ENCODE measurements around the gene BMP8B. TPM values are rescaled to one million over a fixed set of nuclear protein-coding genes. Genes with fewer than 3 reads are reported as not detected.
"Not testable (repeated sequence)": the region's sequence is repeated elsewhere in the genome, so short reads cannot be mapped to it uniquely, and the experiment has no call there.

Gene BMP8B
- total and polyA plus RNA-seq, 2 experiments from 2014 or later: 3.1 to 7.6 TPM

DNA sequence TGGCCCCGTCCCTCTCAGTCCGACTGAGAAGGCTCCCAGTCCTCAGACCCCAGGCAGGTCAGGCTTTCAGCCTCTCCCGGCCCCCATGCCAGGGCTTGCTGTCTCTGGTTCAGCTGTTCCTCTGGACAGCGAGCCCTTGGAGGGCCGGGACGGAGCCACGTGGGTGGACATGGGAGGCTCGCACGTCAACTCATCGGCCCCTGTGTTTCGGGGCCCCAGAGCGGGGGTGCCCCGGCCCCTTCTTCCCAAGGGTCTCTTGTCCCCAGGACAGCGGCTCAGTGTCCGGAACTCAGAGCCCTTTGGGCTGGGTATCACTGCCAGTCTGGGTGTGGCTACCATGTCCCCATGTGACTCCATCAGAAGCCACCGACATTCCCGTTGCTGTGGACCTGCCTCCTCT, 10.8 kb downstream of the BMP8B start:
- not testable (repeated sequence) for H3K4me3 ChIP-seq; H3K9me3 ChIP-seq (ENCODE audit: low read depth); H3K4me2 ChIP-seq; DNase-seq (ENCODE audit: low spot score); H3K79me2 ChIP-seq; H3K27ac ChIP-seq; H4K20me1 ChIP-seq (ENCODE audit: insufficient read depth, poor library complexity, severe bottlenecking); H2AFZ ChIP-seq; H3K9me2 ChIP-seq (replicated peaks; ENCODE audit: insufficient read depth); H3K4me1 ChIP-seq (ENCODE audit: insufficient read depth); H3K36me3 ChIP-seq (replicated peaks; ENCODE audit: insufficient read depth, low read depth); H3K27me3 ChIP-seq
- WGBS (ENCODE audit: low lambda C conversion rate, missing lambda C conversion rate): 96% methylated on average over 13 of the region's 17 CpGs

DNA sequence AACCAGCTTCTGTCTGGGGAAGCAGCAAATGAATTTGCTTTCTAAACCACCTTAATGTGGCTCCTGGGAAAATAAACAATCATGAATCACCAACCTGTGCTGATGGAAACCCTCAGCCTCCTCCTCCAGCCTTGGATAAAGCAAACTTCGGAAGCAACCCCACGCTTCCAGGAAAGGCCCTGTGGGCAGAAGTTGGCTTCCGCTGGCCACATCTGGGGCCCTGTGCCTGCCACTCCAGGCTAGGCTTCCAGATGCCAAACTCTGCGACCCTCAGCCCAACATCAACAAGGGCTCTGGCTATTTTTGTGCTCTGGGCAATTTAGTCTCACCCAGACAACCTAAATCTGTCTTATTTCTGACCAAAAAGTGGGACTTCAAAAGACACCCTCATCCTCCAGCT, 11.4 kb downstream of the BMP8B start:
- H3K27ac ChIP-seq: no peak overlapping the region
- H3K36me3 ChIP-seq (replicated peaks; ENCODE audit: insufficient read depth, low read depth): no peaks in the 10 kb centered on the region
- H3K4me3 ChIP-seq: no peak overlapping the region
- TF ChIP-seq, protein P1, sequence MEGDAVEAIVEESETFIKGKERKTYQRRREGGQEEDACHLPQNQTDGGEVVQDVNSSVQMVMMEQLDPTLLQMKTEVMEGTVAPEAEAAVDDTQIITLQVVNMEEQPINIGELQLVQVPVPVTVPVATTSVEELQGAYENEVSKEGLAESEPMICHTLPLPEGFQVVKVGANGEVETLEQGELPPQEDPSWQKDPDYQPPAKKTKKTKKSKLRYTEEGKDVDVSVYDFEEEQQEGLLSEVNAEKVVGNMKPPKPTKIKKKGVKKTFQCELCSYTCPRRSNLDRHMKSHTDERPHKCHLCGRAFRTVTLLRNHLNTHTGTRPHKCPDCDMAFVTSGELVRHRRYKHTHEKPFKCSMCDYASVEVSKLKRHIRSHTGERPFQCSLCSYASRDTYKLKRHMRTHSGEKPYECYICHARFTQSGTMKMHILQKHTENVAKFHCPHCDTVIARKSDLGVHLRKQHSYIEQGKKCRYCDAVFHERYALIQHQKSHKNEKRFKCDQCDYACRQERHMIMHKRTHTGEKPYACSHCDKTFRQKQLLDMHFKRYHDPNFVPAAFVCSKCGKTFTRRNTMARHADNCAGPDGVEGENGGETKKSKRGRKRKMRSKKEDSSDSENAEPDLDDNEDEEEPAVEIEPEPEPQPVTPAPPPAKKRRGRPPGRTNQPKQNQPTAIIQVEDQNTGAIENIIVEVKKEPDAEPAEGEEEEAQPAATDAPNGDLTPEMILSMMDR (IDR thresholded peaks at IDR 0.05; ENCODE audit: poor library complexity): no peak
- TF ChIP-seq EZH2 (IDR thresholded peaks at IDR 0.05; ENCODE audit: borderline replicate concordance): no peak
- TF ChIP-seq EZH2phosphoT487 (IDR thresholded peaks at IDR 0.05; ENCODE audit: low read depth, severe bottlenecking, unreplicated experiment): no peak
- DNase-seq (ENCODE audit: low spot score): no peak
- H3K9me2 ChIP-seq (replicated peaks; ENCODE audit: insufficient read depth): no peaks in the 10 kb centered on the region
- no peaks in the 10 kb centered on the region for H3K27me3 ChIP-seq
- H2AFZ ChIP-seq: no peak overlapping the region
- no peak overlapping the region for H3K4me2 ChIP-seq
- H3K9me3 ChIP-seq (ENCODE audit: low read depth): no peaks in the 10 kb centered on the region
- 72% methylated on average over 4 of the region's 4 CpGs for WGBS (ENCODE audit: low lambda C conversion rate, missing lambda C conversion rate)
- no peaks in the 10 kb centered on the region for H3K4me1 ChIP-seq (ENCODE audit: insufficient read depth)
- no peaks in the 10 kb centered on the region for H4K20me1 ChIP-seq (ENCODE audit: insufficient read depth, poor library complexity, severe bottlenecking)
- H3K79me2 ChIP-seq: no peaks in the 10 kb centered on the region

DNA sequence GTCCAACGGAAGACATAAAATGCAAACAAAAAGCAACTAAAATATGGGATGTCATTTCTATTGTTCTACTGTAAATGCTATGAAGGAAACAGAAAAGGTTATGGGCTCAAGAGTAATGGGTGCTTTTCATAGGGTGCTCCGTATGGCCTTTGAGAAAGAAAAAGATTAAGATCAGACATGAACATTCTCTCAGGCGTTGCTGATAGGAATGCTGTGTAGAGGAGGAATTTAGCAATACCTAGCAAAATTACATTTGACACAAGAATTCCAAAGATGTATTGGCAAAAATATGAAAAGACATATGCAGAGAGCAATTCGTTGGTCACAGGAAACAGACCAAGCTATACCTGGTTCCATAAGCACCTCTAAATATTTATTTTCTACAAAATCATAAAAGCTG, 11.8 kb downstream of the BMP8B start:
- Histone ChIP-seq H3K36me3 (replicated peaks; ENCODE audit: insufficient read depth, low read depth) (no peaks in the 10 kb centered on the region), H3K9me2 (replicated peaks; ENCODE audit: insufficient read depth) (no peaks in the 10 kb centered on the region)
- WGBS (ENCODE audit: low lambda C conversion rate, missing lambda C conversion rate): 79% methylated on average over 4 of the region's 4 CpGs

DNA sequence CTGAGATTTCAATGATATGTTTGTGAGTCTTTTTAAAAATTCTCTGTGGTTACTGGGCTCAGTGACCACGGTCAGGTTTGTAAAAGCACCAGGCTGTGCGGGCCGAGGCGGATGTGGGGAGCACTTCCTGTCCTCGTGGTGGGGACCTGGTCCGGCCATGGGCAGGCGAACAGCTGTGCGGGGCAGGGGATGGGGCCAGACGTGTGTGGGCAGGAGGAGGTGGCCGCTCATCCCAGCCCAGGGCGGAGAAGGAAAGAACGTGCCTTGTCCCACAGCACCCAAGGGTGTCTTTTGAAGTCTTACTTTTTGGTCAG, 12.3 kb downstream of the BMP8B start:
- no peaks in the 10 kb centered on the region for H3K27me3 ChIP-seq
- TF ChIP-seq, protein P1 (IDR thresholded peaks at IDR 0.05; ENCODE audit: poor library complexity): no peak
- TF ChIP-seq EZH2 (IDR thresholded peaks at IDR 0.05; ENCODE audit: borderline replicate concordance): no peak
- no peak for TF ChIP-seq EZH2phosphoT487 (IDR thresholded peaks at IDR 0.05; ENCODE audit: low read depth, severe bottlenecking, unreplicated experiment)
- H3K9me2 ChIP-seq (replicated peaks; ENCODE audit: insufficient read depth): no peaks in the 10 kb centered on the region
- no peak overlapping the region for H3K4me3 ChIP-seq
- H3K79me2 ChIP-seq: no peaks in the 10 kb centered on the region
- no peak overlapping the region for H3K27ac ChIP-seq
- H4K20me1 ChIP-seq (ENCODE audit: insufficient read depth, poor library complexity, severe bottlenecking): no peaks in the 10 kb centered on the region
- no peak overlapping the region for H2AFZ ChIP-seq
- H3K36me3 ChIP-seq (replicated peaks; ENCODE audit: insufficient read depth, low read depth): no peaks in the 10 kb centered on the region
- no peak overlapping the region for H3K4me2 ChIP-seq
- DNase-seq (ENCODE audit: low spot score): no peak
- no peaks in the 10 kb centered on the region for H3K9me3 ChIP-seq (ENCODE audit: low read depth)
- WGBS (ENCODE audit: low lambda C conversion rate, missing lambda C conversion rate): 85% methylated on average over 12 of the region's 12 CpGs
- H3K4me1 ChIP-seq (ENCODE audit: insufficient read depth): no peaks in the 10 kb centered on the region

More for the DNA sequence above, 11.8 kb downstream of the BMP8B start:
- no peak overlapping the region for H3K4me3 ChIP-seq
- no peak overlapping the region for H2AFZ ChIP-seq
- H3K9me3 ChIP-seq (ENCODE audit: low read depth): no peaks in the 10 kb centered on the region
- no peak for TF ChIP-seq EZH2 (IDR thresholded peaks at IDR 0.05; ENCODE audit: borderline replicate concordance)
- TF ChIP-seq, protein P1 (IDR thresholded peaks at IDR 0.05; ENCODE audit: poor library complexity): no peak
- no peak for TF ChIP-seq EZH2phosphoT487 (IDR thresholded peaks at IDR 0.05; ENCODE audit: low read depth, severe bottlenecking, unreplicated experiment)
- no peak for DNase-seq (ENCODE audit: low spot score)
- H3K27ac ChIP-seq: no peak overlapping the region
- H3K4me1 ChIP-seq (ENCODE audit: insufficient read depth): no peaks in the 10 kb centered on the region
- H3K79me2 ChIP-seq: no peaks in the 10 kb centered on the region
- no peaks in the 10 kb centered on the region for H3K27me3 ChIP-seq
- H3K4me2 ChIP-seq: no peak overlapping the region
- no peaks in the 10 kb centered on the region for H4K20me1 ChIP-seq (ENCODE audit: insufficient read depth, poor library complexity, severe bottlenecking)

DNA sequence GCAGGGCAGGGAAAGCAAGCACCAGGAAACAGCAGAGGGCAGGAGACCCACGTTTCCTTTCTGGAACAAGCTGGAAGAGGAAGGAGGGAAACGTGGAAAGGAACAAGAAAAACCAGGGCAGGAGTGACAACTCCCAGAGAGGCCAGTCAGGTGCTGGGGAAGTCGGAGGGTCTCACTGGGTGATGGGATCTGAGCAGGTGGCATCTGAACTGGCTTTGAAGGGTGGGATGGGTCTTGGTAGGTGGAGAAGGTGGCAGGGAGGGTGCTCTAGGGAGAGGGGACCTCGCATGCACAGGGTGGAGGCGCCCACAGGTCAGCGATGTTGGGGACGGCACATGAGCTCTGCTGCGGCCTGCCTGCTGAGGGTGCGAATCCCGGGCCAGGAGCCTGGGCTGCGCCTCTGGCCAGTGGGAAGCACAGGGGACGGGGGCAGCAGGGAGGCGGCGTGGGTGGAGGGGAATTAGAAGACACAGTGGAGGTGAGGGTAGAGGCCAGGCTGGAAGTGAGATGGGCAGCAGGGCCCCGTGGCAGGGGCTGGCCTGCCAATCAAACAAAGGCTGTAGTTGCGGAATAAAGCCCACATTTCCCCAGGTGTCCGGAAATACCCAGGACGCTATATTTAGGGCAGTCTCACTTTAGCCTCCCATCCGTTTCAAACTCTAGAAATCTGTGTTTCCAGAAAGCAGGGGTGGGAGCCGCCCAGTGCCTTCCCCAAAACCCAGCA, 12.8 kb downstream of the BMP8B start:
- H3K27me3 ChIP-seq; H3K36me3 ChIP-seq (replicated peaks; ENCODE audit: insufficient read depth, low read depth); H3K4me1 ChIP-seq (ENCODE audit: insufficient read depth); H3K79me2 ChIP-seq; H3K9me3 ChIP-seq (ENCODE audit: low read depth); H4K20me1 ChIP-seq (ENCODE audit: insufficient read depth, poor library complexity, severe bottlenecking); H3K4me3 ChIP-seq; H3K27ac ChIP-seq; H3K4me2 ChIP-seq; H3K9me2 ChIP-seq (replicated peaks; ENCODE audit: insufficient read depth); H2AFZ ChIP-seq; DNase-seq (ENCODE audit: low spot score): not testable (repeated sequence)
- WGBS (ENCODE audit: low lambda C conversion rate, missing lambda C conversion rate): 87% methylated on average over 9 of the region's 20 CpGs

DNA sequence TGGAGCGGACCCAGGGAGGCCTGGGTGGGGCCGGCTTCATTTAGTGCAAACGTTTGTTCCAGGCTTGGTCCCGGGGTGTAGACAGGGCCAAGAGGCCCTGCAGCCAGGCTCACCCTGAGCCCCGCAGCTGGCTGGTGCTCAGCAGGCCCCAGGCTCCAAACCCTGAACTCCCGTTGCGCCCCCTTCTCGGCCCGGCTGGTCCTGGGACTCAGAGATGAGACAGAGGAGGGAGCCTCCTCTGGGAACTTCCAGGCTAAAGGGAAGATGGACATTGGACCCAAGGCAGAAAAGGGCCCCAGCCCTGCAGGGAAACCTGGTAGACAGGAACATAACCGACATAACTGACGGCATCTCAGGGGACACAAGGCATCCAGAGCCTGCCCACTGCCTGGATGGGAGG, 13.5 kb downstream of the BMP8B start:
- not testable (repeated sequence) for H3K4me3 ChIP-seq; H2AFZ ChIP-seq; H3K9me3 ChIP-seq (ENCODE audit: low read depth); H3K27me3 ChIP-seq; H4K20me1 ChIP-seq (ENCODE audit: insufficient read depth, poor library complexity, severe bottlenecking); H3K27ac ChIP-seq; H3K4me1 ChIP-seq (ENCODE audit: insufficient read depth); H3K9me2 ChIP-seq (replicated peaks; ENCODE audit: insufficient read depth); H3K79me2 ChIP-seq; H3K36me3 ChIP-seq (replicated peaks; ENCODE audit: insufficient read depth, low read depth); H3K4me2 ChIP-seq
- 71% methylated on average over 11 of the region's 11 CpGs for WGBS (ENCODE audit: low lambda C conversion rate, missing lambda C conversion rate)
- peak; percentile 41 for DNase-seq (ENCODE audit: low spot score)

Data from hepatocyte (in vitro differentiated cells).